Hepatocyte (in vitro differentiated cells): ENCODE measurements around the gene RTN4RL2. TPM values are rescaled to one million over a fixed set of nuclear protein-coding genes. Genes with fewer than 3 reads are reported as not detected.

Experiments used
- DNase-seq: peaks from one replicate; pipeline ENCODE4 v3.0.0-alpha.2; 2016; ENCODE audit warnings: low spot score
- H2AFZ ChIP-seq: fragments of 200-600 bp; sonication (generic); 2 replicates; pipeline ENCODE4 v1.6.0; 2016; ENCODE audit warnings: antibody characterized with exemption, mild to moderate bottlenecking
- H3K27ac ChIP-seq: fragments of 200-600 bp; sonication (generic); 2 replicates; pipeline ENCODE4 v1.5.1; 2016; ENCODE audit warnings: mild to moderate bottlenecking
- H3K27me3 ChIP-seq: fragments of 200-600 bp; sonication (generic); 2 replicates; pipeline ENCODE4 v1.6.1; 2016
- H3K36me3 ChIP-seq: fragments of 200-600 bp; sonication (generic); replicated peaks from 2 replicates; pipeline ENCODE4 v1.5.1; 2016; ENCODE audit warnings: low read depth; ENCODE audit not compliant: insufficient read depth
- H3K4me1 ChIP-seq: fragments of 200-600 bp; sonication (generic); 2 replicates; pipeline ENCODE4 v1.5.1; 2016; ENCODE audit warnings: mild to moderate bottlenecking, moderate library complexity; ENCODE audit not compliant: insufficient read depth
- H3K4me2 ChIP-seq: fragments of 200-600 bp; sonication (generic); 2 replicates; pipeline ENCODE4 v1.6.0; 2016
- H3K4me3 ChIP-seq: fragments of 200-600 bp; sonication (generic); 2 replicates; pipeline ENCODE4 v1.5.1; 2016; ENCODE audit warnings: mild to moderate bottlenecking
- H3K79me2 ChIP-seq: fragments of 200-600 bp; sonication (generic); 2 replicates; pipeline ENCODE4 v1.6.0; 2017; ENCODE audit warnings: mild to moderate bottlenecking
- H3K9me2 ChIP-seq: fragments of 200-600 bp; sonication (generic); replicated peaks from 2 replicates; pipeline ENCODE4 v1.6.0; 2017; ENCODE audit warnings: mild to moderate bottlenecking; ENCODE audit not compliant: insufficient read depth
- H3K9me3 ChIP-seq: fragments of 200-600 bp; sonication (generic); 2 replicates; pipeline ENCODE4 v1.5.1; 2016; ENCODE audit warnings: low read depth, mild to moderate bottlenecking
- H4K20me1 ChIP-seq: fragments of 200-600 bp; sonication (generic); 2 replicates; pipeline ENCODE4 v1.6.0; 2016; ENCODE audit warnings: mild to moderate bottlenecking; ENCODE audit not compliant: insufficient read depth, poor library complexity, severe bottlenecking
- CTCF ChIP-seq: fragments of 200-600 bp; sonication (generic); IDR thresholded peaks from 2 replicates; pipeline ENCODE4 v1.5.1; 2016; ENCODE audit warnings: antibody characterized with exemption, mild to moderate bottlenecking; ENCODE audit not compliant: poor library complexity
- EZH2 ChIP-seq: fragments of 200-600 bp; sonication (generic); IDR thresholded peaks from 2 replicates; pipeline ENCODE4 v1.6.1; 2016; ENCODE audit warnings: antibody characterized with exemption, mild to moderate bottlenecking, borderline replicate concordance
- EZH2phosphoT487 ChIP-seq: fragments of 200-600 bp; sonication (generic); IDR thresholded peaks from one replicate; pipeline ENCODE4 v1.6.1; 2018; ENCODE audit warnings: antibody characterized with exemption, mild to moderate bottlenecking, low read depth, moderate library complexity; ENCODE audit not compliant: unreplicated experiment, severe bottlenecking
- WGBS: methylation state at CpG from one replicate; pipeline ENCODE4 v1.1.6; 2016; ENCODE audit warnings: low lambda C conversion rate; ENCODE audit errors: missing lambda C conversion rate; 5-methylcytosine and 5-hydroxymethylcytosine counted together
- polyA plus RNA-seq: library from polyadenylated mRNA; unstranded; fragments of >200 nt; fragmentation: Nextera tagmentation; extraction: Ambion mirVana; gene quantifications from 2 replicates; pipeline ENCODE4 v1.2.1, GENCODE V29; 2016
- total RNA-seq: library from RNA; depleted of rRNA; stranded (reverse); fragments of >200 nt; gene quantifications from 2 replicates; pipeline ENCODE4 v1.2.3, GENCODE V29; 2014

The RTN4RL2 gene
- total and polyA plus RNA-seq, 2 experiments from 2014 or later, result 2.4 to 10.6 TPM

- Histone ChIP-seq H3K4me1 (no peaks in the 10 kb centered on the region), H3K4me3 (no peak overlapping the region), H3K36me3 (no peaks in the 10 kb centered on the region), H3K27ac (no peak overlapping the region), H3K4me2 (no peak overlapping the region), H3K79me2 (no peaks in the 10 kb centered on the region), H2AFZ (no peak overlapping the region), H4K20me1 (no peaks in the 10 kb centered on the region), H3K27me3 (peaks cover 45% of the 10 kb centered on the region), H3K9me2 (no peaks in the 10 kb centered on the region), H3K9me3 (no peaks in the 10 kb centered on the region)
- no peak for DNase-seq
- TF ChIP-seq EZH2, result no peak
- TF ChIP-seq EZH2phosphoT487, result no peak
- TF ChIP-seq CTCF, result no peak
- WGBS, result 88% methylated on average over 5 of the region's 5 CpGs
These were observed 8.9 kb downstream of the RTN4RL2 start for GRCh38 chr11:57469268-57469667.

- 96% methylated on average over 3 of the region's 3 CpGs for WGBS
- H3K79me2 ChIP-seq, result no peaks in the 10 kb centered on the region
- no peaks in the 10 kb centered on the region for H3K9me2 ChIP-seq
- DNase-seq, result no peak
- H3K27me3 ChIP-seq, result peaks cover 55% of the 10 kb centered on the region
- peaks cover 6% of the 10 kb centered on the region for H3K4me1 ChIP-seq
- no peak for TF ChIP-seq EZH2phosphoT487
- TF ChIP-seq CTCF, result no peak
- TF ChIP-seq EZH2, result no peak
- no peak overlapping the region for H3K4me3 ChIP-seq
- no peaks in the 10 kb centered on the region for H3K36me3 ChIP-seq
- no peak overlapping the region for H3K27ac ChIP-seq
- no peak overlapping the region for H2AFZ ChIP-seq
- H4K20me1 ChIP-seq, result no peaks in the 10 kb centered on the region
- H3K9me3 ChIP-seq, result no peaks in the 10 kb centered on the region
- H3K4me2 ChIP-seq, result no peak overlapping the region
These were observed 11.2 kb downstream of the RTN4RL2 start for GRCh38 chr11:57471496-57471895.

- Histone ChIP-seq H2AFZ (no peak overlapping the region), H3K36me3 (no peaks in the 10 kb centered on the region), H3K79me2 (no peaks in the 10 kb centered on the region), H3K9me2 (no peaks in the 10 kb centered on the region), H3K4me1 (peaks cover 10% of the 10 kb centered on the region), H3K27me3 (peaks cover 71% of the 10 kb centered on the region), H4K20me1 (no peaks in the 10 kb centered on the region), H3K9me3 (no peaks in the 10 kb centered on the region), H3K4me2 (no peak overlapping the region), H3K27ac (no peak overlapping the region), H3K4me3 (no peak overlapping the region)
- DNase-seq, result no peak
- WGBS, result 61% methylated on average over 3 of the region's 6 CpGs
- TF ChIP-seq CTCF (no peak), EZH2 (no peak), EZH2phosphoT487 (no peak)
These were observed 13.0 kb downstream of the RTN4RL2 start for GRCh38 chr11:57473285-57473841.
